ENCODE data around the gene NCS1.

The NCS1 gene

DNA sequence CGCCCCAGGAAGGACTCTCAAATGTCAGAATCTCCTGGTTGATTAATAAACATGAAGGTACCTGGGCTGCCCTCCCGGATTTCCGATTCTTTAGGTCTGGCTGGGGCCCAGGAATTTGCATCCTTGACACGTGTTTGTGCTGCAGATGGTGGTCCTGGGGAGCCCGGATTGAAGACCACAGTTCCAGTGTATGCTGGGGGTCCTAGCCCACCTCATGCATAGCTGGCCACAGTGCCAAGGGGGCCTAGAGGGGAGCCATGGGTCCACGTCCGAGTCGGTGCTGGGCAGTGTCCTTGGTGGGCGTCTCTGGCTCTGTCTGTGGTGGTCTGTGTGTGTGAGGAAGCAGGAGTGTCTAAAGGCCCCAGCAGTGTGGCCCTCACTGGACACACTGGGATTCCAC lies 3.2 kb downstream of the NCS1 start:
- DNase-seq (ENCODE audit: low read depth in 2 of 2): no peak

DNA sequence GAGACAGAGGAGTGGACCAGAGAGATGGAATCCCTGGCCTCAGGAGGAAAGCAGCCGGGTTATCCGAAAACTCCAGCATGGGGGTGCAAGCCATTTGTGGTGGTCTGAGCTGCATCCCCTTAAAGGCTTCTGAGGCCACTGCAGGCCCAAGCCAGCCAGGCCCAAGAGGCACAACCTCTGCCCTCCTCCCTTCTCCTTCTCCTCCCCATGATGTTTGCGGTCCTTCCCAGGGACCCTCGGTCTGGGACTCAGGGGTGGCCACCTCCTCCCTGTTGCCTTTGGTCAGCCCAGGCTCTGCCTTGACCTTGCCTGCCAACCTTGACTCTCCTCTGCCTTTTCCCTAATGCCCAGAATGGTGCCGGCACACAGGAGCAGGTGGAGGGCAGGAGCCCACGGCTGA lies 4.6 kb downstream of the NCS1 start:
- DNase-seq (ENCODE audit: low read depth in 2 of 2): no peak

DNA sequence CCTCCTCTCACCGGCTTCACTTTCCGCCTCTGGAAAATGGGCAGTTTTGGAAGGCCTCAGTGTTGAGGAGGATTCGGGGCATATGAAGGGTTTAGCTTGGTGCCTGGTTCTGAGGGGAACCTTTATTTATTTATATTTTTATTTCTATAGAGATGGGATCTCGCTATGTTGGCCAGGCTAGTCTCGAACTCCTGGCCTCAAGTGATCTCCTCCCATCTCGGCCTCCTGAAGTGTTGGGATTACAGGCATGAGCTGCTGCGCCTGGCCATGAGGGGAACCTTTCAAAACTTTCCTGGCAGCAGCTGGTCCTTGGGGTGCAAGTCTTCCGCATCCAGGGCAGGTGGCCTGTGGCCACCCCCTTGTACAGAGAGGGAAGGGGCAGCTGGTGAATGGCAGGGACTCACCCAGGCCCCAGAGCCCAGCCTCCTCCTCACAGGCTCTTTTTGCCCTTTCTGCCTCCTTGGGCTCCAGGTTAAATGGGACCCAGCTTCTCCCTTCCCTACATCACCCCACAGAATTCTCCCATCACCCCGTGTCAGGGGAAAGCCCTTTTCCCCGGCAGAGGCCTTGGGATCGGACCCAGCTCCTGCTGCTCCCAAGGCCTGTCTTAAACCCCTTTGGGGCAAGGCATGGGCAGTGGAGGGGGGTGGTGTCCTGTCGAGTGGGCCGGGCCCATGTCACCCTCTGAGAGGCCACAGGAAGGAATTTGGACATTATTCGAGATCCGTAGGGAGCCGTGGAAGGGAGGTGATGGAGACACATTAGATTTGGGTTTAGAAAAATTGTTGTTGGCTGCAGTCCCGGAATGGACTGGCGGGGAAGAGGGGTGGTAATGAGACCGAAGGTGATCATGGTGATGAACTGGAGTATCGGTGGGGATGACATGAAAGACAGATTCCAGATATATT lies 5.9 kb downstream of the NCS1 start:
- DNase-seq (ENCODE audit: low read depth in 2 of 2): no peak

DNA sequence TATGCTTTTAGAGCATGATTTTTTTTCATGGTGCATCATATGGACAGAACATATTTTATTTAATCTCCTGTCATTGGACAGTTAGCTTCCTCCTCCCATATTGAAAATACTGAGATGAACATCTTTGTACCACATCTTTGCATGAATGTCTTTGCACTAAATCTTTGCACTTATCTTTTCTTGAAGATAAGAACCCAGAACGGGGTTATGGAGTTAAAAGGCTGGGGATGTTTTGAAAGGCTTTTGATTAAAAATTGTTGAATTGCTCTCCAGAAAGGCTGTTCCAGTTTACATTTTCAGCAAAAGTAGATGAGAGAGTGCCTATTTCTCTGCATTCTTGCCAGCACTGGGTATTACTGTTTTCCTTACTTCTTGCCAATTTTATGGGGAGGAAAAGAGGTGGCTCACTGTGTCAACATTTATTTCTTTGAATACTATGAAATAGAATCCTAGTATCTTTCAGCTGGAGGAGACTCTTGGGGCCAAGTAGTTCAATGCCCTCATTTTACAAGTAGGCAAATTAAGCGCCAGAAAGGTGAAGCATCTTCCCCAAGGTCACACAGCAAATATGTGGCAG lies 7.2 kb downstream of the NCS1 start:
- no peak for DNase-seq (ENCODE audit: low read depth in 2 of 2)

DNA sequence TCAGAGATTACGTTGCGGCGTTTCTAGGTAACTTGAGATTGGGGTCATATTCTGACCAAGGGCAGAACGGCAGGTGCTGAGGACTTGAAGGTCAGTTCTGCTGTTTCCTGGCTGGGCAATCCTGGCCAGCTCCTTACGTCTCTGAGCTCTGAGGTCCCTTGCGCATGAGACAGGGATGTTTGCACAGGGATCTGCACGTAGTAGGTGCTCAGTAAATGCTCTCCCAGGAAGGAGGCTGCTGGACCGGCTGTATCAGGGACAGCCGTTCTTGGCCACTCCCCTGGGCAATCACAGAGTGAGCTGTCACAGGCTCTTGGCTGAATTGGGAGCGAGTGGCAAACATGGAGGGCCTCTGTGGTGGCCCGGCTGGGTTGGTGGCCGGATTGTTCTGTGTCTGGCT lies 8.3 kb downstream of the NCS1 start:
- no peak for DNase-seq (ENCODE audit: low read depth in 2 of 2)

DNA sequence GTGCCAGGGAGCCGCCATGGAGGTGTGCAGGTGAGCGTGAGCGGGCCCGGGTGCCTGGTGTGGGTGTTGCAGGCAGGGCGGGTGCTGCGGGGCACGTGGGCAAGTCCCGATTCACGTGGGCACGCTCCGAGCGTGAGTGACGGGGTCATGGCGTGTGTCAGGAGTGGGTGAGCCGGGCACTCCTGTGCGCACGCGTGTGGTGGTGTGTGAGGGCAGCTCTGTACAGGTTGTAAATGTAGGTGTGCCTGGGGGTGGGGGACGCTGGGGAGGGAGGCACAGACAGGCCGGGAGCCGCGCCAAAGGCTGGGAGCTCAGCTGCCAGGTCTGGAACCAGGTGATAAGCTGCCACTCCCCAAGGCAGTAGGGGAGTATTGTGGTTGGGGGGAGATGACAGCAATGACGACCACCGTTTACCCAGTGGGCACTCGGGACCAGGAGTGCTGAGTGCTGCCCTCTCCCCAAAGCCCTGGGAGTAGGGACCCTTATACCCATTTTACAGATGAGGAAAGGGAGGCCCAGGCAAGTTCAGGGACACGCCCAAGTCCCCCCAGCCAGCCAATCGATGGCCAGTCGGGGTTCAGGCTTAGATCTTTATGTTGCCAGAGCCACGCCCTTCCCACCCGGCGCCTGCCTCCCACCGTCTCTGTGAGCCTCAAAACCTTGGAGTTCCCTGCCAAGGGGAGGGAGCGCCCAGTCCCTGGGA lies 9.6 kb downstream of the NCS1 start:
- DNase-seq (ENCODE audit: low read depth in 2 of 2): no peak

DNA sequence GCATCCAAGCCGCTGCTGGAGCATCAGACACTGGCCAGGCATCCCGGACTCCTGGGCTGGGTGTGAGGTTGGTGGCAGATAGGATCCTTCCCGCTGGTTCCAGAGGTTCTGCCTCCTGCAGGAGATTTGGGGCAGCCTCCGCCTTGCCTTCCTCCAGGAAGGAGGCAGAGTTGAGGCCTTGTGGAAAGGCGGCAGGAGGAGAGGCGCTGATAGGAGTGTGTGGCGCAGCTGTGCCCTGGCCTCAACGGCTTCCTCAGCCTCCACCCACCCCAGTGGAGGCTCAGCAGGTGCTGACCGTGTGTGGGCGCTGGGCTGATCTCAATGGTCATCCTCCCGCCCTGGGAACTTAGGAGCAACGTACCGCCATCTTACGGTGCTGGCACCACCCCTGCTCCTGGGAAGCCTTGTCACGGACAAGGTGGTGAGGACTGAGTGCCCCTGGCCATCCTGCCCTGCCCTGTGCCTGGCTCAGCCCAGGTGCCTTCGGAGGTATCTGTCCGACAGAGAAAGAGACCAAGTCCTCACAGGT lies 10.2 kb downstream of the NCS1 start:
- no peak for DNase-seq (ENCODE audit: low read depth in 2 of 2)

DNA sequence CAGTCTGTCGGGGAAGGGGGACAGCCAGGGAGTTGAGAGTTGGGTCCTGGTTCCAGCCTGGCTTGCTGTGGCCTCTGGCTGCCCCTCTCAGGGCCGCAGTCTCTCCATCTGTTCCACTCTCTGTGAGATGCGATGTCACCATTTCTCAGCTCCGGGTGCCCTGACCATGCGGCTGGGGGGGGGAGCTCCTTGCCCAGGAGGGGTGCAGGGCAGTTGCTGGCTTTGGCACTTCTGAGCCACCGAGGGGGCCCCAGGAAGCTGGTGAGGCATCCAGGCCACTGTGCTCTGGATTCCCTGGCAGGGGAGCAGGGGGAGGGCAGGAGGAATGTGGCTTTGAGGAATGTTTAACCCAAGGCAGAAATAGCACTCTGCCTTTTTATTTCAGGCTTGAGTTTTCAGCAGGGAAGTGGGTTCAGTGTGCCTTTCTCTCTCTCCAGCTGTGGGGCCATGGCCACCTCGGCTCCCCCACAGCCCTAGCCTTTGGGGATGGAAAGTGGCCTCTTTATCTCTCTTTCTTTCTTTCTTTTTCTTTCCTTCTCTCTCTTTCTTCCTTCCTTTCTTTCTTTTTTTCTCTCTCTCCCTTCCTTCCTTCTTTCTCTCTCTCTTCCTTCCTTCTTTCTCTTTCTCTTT lies 11.0 kb downstream of the NCS1 start:
- no peak for DNase-seq (ENCODE audit: low read depth in 2 of 2)

DNA sequence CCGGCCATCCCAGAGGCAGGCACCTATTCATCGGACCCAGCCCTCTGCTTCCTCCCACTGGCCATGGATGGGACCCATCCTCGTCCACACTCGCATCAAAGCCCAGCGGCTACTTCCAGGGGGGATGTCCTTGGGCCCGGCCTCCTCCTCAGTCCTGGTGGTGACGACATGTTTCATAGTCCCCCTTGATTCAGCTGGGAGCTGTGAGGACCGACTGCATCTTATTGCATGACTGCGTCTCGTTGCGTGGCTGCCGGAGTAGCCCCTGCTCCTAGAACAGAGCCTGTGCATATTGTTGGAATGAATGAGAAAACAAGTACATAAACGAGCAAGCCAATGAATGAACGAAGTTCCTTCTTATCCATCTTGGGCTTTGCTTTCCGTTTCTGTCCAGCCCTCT lies 12.8 kb downstream of the NCS1 start:
- no peak for DNase-seq (ENCODE audit: low read depth in 2 of 2)

DNA sequence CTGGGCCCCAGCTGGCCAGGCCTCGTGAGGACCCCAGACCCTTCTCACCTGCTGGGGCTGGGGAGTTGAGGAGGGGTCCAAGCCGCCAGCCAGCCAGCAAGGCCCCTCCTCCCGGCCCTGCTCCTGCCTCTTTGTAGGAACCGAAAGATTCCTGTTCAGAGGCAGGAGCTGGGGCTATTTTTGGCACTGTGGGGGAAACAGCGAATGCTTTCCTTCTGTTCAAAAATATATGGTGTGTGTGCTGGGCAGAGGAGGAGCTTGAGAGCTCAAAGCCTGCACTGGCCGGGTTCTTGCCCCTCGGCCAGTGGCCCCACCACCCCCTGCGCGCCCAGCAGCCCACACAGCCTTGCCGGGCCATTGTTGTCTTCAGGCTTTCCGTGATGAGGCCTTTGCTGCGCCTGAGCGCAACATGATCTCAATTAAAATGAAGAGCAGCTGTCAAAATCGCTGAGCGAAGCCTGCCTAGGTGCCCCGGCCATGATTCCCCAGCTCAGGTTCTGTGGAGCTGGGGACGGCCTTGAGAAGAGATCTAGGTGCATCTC lies 13.4 kb downstream of the NCS1 start:
- no peak for DNase-seq (ENCODE audit: low read depth in 2 of 2)

DNA sequence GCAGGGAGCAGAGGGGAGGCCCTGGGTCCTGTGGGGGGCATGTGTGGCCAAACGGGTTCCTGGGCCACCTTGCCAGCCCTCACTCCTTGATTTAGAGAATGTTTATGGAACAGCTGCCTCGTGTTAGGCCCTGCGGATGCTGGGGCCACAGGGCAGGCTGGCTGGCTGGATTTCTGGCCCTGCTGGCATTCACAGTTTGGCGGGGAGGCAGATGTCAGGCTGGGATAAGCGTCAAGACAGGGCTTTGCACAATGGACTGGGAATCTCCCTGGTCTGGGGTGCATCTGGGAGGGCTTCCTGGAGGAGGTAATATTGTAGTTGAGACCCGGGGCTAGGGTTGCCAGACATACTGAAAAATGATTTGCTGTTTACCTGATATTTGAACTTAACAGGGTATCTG lies 13.8 kb downstream of the NCS1 start:
- DNase-seq (ENCODE audit: low read depth in 2 of 2): no peak

DNA sequence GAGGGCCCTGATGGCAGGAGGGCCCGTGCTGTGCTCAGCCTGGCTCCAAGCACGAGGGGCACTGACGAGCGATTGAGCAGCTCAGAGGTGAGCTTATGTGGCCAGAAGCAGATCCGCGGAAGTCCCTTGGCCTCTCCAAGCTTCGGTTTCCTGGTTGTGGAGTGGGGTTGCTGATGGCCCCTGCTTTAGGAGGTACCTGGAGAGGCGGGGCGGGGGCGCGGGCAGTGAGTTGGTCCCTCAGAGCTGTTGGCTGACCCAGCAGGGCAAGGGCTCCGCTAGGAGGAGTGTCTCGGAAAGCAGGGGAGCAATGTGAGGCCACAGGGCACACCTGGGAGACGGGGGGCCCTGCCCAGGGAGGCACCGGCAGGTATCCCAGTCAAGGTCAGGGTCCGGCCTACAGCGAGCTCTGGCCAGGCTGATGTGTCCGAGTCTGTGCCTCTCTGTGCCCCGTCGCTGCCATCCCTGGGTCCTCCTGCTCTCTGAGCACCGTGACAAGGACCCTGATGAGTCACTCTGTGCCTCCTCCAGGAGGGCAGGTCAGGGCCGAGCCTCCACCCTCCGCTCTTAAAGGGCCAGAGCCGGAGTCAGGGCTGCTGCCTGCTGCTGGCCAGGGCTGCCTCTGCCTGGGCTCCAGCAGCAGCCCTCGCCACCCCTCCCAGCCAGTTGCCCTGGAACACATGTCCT lies 14.8 kb downstream of the NCS1 start:
- no peak for DNase-seq (ENCODE audit: low read depth in 2 of 2)

DNA sequence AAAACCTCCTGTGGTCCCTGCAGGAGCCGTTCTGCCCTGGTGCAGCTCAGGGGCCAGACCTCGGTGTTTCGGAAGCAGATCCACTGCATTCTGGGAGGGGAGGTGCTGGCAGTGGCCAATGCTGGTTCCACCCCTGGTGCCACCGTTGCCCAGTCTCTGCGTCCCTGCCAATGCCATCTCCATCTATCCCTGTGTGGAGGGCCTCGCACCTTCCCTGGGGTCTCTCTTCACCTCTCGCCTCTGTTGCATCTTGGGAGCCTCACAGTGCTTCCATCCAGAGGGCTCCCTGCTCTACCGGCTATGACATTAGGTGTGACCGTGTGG lies 15.3 kb downstream of the NCS1 start:
- DNase-seq (ENCODE audit: low read depth in 2 of 2): no peak

DNA sequence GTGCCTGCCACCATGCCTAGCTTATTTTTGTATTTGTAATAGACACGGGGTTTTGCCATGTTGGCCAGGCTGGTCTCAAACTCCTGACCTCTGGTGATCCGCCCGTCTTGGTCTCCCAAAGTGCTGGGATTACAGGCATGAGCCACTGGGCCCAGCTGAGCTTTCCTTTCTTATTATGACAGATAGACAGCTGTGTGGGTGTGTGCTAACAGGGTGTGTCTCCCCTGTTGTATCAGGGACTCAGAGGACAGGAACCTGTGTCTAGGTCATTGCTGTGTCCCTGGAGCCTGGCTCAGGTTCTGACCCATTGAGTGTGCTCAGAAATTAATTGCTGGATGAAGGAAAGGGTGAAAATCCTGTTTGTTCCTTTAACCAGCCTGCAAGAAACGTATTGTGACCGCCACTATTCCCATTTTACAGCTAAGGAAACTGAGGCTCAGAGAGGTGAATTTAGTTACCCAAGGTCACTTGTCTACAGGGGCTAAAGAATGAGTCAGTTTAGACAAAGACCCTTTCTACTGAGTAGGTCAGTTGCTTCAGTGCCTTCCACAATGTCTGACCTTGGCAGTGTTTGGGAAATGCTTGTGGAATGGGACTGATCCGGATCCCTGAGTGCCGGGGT lies 16.8 kb downstream of the NCS1 start:
- DNase-seq (ENCODE audit: low read depth in 2 of 2): no peak

DNA sequence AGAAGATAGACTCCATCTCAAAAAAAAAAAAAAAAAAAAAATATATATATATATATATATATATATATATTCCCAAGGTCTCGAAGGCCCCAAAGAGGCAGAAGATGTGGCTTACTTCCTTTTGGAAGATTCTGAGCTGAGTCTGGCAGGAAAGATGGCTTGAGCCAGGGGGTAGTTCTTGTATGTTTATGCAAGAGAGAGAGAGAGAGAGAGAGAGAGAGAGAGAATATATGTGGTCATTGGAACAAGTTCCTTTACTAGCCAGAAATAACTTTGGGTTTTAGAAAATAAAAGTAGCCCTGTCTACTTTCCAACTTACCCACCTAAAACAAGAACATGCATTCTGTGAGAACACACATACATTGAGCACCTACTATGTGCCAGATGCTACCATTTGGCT lies 17.6 kb downstream of the NCS1 start:
- DNase-seq (ENCODE audit: low read depth in 2 of 2): no peak

DNA sequence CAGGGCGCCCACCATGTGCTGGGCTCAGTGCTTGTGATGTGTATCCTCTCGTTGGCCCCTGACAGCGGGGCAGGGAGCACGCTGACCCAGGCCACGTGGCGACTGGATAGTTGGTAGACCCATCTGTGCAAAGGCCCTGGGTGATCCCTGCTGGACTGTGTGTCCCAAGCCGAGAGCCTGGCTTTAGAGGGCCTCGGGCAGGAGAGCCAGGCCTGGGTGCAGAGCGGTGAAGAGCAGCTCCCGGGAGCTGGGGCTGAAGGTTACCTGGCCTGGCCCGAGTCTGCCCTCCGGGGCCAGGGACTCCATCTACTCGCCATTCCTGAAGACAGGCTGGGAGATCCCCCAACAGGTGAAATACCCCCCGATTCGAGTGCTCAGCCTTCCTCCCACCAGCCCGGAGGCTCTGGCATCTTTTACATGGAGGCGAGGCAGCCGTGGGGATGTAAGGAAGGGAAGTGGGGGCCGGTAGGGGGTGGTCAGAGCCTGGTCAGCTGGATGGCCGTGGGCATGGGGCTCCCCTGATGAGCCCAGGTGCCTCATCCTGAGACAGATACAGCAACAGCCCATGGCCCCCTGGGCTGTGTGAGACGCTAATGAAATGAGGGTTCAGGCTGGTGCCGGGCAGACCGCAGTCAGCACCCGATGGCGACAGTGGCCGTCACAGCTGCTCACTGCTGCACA lies 19.0 kb downstream of the NCS1 start:
- no peak for DNase-seq (ENCODE audit: low read depth in 2 of 2)

DNA sequence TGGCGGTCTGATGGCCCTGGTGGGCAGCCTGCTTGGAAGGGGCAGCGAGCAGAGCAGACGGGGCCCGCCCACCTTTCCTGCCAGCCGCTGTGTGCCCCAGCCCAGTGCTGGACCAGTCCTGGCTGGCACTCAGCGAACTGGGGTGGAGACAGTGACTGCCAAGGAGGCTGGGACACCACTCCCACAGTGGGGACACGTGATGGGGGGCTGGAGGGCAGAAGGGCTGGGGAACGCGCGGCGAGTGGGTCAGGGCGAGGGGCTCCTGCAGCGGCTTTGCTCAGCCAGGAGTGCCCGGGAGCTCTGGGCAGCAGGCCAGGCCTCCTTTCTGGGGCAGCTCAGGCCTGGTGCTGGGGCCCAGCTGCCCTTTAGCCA lies 19.5 kb downstream of the NCS1 start:
- DNase-seq (ENCODE audit: low read depth in 2 of 2): no peak

DNA sequence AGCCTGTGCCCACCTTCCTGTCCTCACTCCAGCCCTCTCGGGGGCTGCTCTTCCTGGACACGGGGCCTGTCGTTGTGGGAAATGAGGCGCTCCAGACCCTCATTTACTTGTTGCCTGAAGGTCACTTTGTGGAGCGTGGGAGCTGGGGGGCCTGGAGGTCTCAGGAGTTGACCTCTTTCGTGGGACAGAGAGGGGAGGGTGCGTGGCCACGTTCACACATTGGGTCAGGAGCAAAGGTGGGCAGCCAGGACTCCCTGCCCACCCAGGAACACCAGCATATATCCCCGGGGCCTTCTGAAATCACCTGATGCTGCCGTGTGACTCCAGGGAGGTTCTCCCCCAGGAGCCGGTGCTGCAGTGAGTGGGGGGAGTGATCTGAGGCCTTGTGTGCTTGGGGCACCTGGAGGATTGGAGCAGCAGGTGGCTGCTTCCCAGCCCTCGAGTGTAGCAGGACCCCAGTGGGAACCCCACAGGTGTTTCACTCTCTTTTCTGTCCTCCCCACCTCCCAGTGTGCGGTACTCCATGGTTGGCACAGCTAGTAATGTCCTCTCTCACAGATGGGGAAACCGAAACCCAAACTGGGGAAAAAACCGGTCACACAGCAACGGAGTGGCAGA lies 20.3 kb downstream of the NCS1 start:
- no peak for DNase-seq (ENCODE audit: low read depth in 2 of 2)

DNA sequence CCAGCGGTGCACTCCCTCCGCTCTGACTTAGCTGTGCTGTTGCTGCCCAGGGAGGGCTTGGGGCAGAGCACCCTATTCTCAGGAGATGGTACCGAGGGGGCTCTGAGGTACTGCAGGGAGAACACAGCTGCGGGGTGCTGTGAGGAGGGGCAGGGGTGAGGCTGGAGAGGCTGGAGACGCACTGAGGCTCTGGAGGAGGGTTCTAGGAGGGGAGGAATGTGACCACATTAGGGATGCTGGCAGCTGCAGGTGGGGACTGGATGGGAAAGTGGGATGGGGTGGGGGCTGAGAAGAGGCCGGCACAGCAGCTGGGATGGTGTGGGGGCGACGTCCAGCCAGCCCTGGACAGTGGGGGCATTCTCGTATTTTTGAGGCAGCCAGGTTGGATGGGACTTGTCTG lies 20.9 kb downstream of the NCS1 start:
- DNase-seq (ENCODE audit: low read depth in 2 of 2): no peak
